IMR-90 (cell line): ENCODE data around the gene NDUFA13. TPM values are rescaled to one million over a fixed set of nuclear protein-coding genes. Genes with fewer than 3 reads are reported as not detected.

Source experiments
- CTCF ChIP-seq: conservative IDR thresholded peaks from 2 replicates; pipeline ENCODE4 v1.5.1; 2012; ENCODE audit warnings: mild to moderate bottlenecking, low read depth, low read length, improper control_type of control experiment
- POLR2A ChIP-seq: IDR thresholded peaks from 2 replicates; pipeline ENCODE4 v1.6.1; 2012; ENCODE audit warnings: mild to moderate bottlenecking, low read depth, low read length
- polyA plus RNA-seq, 3 experiments: library from polyadenylated mRNA; depleted of rRNA; stranded (reverse); fragments of >200 nt; gene quantifications; 2 replicates each; pipeline ENCODE4 v1.2.3, GENCODE V29; 2012; ENCODE audit warnings: low replicate concordance in 1 of 3
- total RNA-seq: library from RNA; depleted of rRNA; stranded (reverse); fragments of >200 nt; gene quantifications from 2 replicates; pipeline ENCODE4 v1.2.3, GENCODE V29; 2012

The NDUFA13 gene
- total and polyA plus RNA-seq, 2 of the 4 experiments (the other 2 are of a cell fraction) = 30.6 to 667 TPM

DNA sequence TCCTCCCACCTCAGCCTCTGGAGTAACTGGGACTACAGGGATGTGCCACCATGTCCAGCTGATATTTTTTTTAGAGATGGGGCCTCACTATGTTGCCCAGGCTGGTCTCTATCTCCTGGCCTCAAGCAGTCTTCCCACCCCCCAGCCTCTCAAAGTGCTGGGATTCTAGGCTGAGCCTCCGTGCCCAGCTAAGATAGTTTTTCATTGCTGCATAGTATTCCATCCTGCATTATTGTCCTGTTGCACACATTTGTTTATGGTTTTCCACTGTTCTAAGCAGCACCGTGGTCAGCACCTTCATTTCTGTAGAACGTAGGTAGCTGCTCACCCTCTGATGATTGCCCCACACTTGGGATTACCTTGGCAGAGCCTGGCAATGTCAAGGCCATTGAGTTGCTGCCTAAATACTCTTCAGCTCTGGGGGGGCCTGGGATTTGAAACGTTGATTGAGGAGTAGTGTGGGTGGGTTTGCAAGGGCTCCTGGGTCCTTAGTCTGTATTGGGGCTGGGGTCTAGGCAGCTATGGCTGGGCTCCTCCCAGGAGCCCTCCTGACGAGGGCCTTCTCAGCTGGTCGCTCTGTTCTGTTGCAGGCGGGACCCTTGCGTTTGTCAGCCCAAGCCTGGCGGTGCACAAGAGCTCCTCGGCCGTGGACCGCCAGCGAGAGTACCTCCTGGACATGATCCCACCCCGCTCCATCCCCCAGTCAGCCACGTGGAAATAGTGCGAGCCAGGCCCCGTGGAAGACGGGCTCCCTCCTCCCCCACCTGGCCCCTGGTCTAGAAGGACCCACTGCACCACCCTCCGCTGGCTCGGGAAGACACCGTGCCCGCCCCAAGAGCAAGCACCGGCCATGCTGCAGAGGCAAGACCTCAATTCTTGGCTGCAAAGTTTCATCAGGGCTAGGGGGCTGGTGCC is 11.0 kb upstream of the NDUFA13 start (continued):
- TF ChIP-seq CTCF = no peak
- no peak for TF ChIP-seq POLR2A
